ENCODE results near the gene MAML2. TPM values are rescaled to one million over a fixed set of nuclear protein-coding genes. Genes with fewer than 3 reads are reported as not detected.

MAML2 gene
- total and polyA plus RNA-seq, 10 donors, result 2.7 to 43.4 (median 27.2) TPM

- WGBS, 5 donors, result 63 to 74% (median 67%) methylated on average over 3 of the region's 3 CpGs
These were observed 41.2 kb upstream of the MAML2 start for GRCh38 chr11:96384156-96384555.

GRCh38 chr11:96376796-96377195 lies 33.8 kb upstream of the MAML2 start:
- no peaks in the 10 kb centered on the region for H3K9me3 ChIP-seq
- no peak for DNase-seq
- WGBS, 5 donors, result 89 to 100% (median 92%) methylated on average over 1 of the region's 1 CpG
- no peaks in the 10 kb centered on the region for H3K4me1 ChIP-seq
- no peak overlapping the region for H3K27ac ChIP-seq
- peaks cover 0 to 66% (median 15%) of the 10 kb centered on the region in 6 donors for H3K36me3 ChIP-seq
- TF ChIP-seq POLR2AphosphoS5 (IDR thresholded peaks at IDR 0.05), result no peak
- no peak for TF ChIP-seq POLR2A (IDR thresholded peaks at IDR 0.05)
- TF ChIP-seq CTCF (IDR thresholded peaks at IDR 0.05 in 8 of 11, conservative IDR thresholded peaks at IDR 0.05 in 3 of 11), result no peak
- intact Hi-C loops (cut with DNase I; ENCODE audit: low total_unique reads), result no loop called here
- H3K4me3 ChIP-seq, result no peak overlapping the region
- no peaks in the 10 kb centered on the region for H3K27me3 ChIP-seq (replicated peaks in 1 of 7)

More at GRCh38 chr11:96384156-96384555, 41.2 kb upstream of the MAML2 start:
- H3K27ac ChIP-seq, result no peak overlapping the region
- intact Hi-C loops (cut with DNase I; ENCODE audit: low total_unique reads), result no loop called here
- no peaks in the 10 kb centered on the region for H3K27me3 ChIP-seq (replicated peaks in 1 of 7)
- H3K36me3 ChIP-seq, result peaks cover 0 to 65% (median 25%) of the 10 kb centered on the region in 6 donors
- no peak overlapping the region for H3K4me3 ChIP-seq
- no peak for DNase-seq
- H3K4me1 ChIP-seq, result peaks cover 8 to 36% (median 20%) of the 10 kb centered on the region in 6 donors
- no peak for TF ChIP-seq POLR2A (IDR thresholded peaks at IDR 0.05)
- no peak for TF ChIP-seq CTCF (IDR thresholded peaks at IDR 0.05 in 8 of 11, conservative IDR thresholded peaks at IDR 0.05 in 3 of 11)
- TF ChIP-seq POLR2AphosphoS5 (IDR thresholded peaks at IDR 0.05), result no peak
- no peaks in the 10 kb centered on the region for H3K9me3 ChIP-seq

- no peak for DNase-seq
- Histone ChIP-seq H3K36me3 (peaks cover 0 to 72% (median 24%) of the 10 kb centered on the region in 6 donors), H3K9me3 (peaks cover 0 to 2% (median 0%) of the 10 kb centered on the region in 8 donors), H3K27me3 (replicated peaks in 1 of 7) (no peaks in the 10 kb centered on the region), H3K27ac (no peak overlapping the region), H3K4me3 (no peak overlapping the region), H3K4me1 (no peaks in the 10 kb centered on the region)
- intact Hi-C loops (cut with DNase I; ENCODE audit: low total_unique reads), result no loop called here
- 84 to 94% (median 90%) methylated on average over 4 of the region's 4 CpGs for WGBS, 5 donors
- TF ChIP-seq POLR2A (IDR thresholded peaks at IDR 0.05) (no peak), CTCF (IDR thresholded peaks at IDR 0.05 in 8 of 11, conservative IDR thresholded peaks at IDR 0.05 in 3 of 11) (no peak), POLR2AphosphoS5 (IDR thresholded peaks at IDR 0.05) (no peak)
These were observed 30.8 kb upstream of the MAML2 start for GRCh38 chr11:96373826-96374225.

- no peak for DNase-seq
- 38 to 72% (median 62%) methylated on average over 2 of the region's 2 CpGs for WGBS, 5 donors
- no peak overlapping the region for H3K27ac ChIP-seq
- peaks cover 0 to 12% (median 0%) of the 10 kb centered on the region in 8 donors for H3K9me3 ChIP-seq
- no peak overlapping the region for H3K4me3 ChIP-seq
- intact Hi-C loops (cut with DNase I; ENCODE audit: low total_unique reads), result no loop called here
- TF ChIP-seq POLR2AphosphoS5 (IDR thresholded peaks at IDR 0.05), result no peak
- TF ChIP-seq POLR2A (IDR thresholded peaks at IDR 0.05), result no peak
- TF ChIP-seq CTCF (IDR thresholded peaks at IDR 0.05 in 8 of 11, conservative IDR thresholded peaks at IDR 0.05 in 3 of 11), result no peak
- peaks cover 0 to 96% (median 36%) of the 10 kb centered on the region in 6 donors for H3K36me3 ChIP-seq
- H3K4me1 ChIP-seq, result peaks cover 0 to 9% (median 0%) of the 10 kb centered on the region in 6 donors
- no peaks in the 10 kb centered on the region for H3K27me3 ChIP-seq (replicated peaks in 1 of 7)
These were observed 24.3 kb upstream of the MAML2 start for GRCh38 chr11:96367342-96367741.

Data from spleen (tissue), 11 donors.